ENCODE measurements around the gene POLR2I. TPM values are rescaled to one million over a fixed set of nuclear protein-coding genes. Genes with fewer than 3 reads are reported as not detected.
A peak's percentile ranks its signal among the peaks of the same experiment; 100 is the strongest.
"Not testable (repeated sequence)": the region's sequence is repeated elsewhere in the genome, so short reads cannot be mapped to it uniquely, and the experiment has no call there.

The POLR2I gene
- polyA plus RNA-seq, 1 of the 3 experiments (the other 2 are of a cell fraction), result 140 TPM

DNA sequence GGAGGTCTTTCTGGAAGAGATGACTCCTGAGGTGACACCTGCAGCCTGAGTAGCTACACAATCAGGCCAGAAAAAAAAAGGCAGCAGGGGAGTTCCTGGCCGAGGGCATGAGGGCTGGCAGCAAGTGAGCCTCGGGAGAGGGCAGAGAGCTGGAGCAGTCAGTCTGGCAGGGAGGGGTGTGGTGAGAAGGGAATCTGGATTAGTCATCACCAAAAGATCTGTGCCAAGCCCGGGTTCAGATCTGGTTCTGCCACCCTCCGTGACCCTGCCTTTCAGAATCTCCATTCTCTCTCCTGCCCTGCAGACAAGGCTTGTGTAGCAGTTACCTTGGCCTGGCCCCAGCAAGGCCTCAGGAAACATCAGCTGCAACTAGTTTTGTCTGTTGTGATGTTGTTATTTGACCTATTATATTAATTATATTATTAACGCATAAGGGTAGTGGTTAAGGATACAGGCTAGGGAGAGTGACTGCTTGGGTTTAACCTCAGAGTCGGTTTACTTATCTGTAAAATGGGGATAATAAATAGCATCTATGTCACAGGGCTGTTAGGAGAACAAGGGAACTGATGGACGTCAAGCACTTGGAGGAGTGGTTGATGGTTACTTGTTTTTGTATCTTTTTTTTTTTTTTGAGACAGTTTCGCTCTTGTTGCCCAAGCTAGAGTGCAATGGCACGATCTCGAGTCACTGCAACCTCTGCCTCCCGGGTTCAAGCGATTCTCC, 22.4 kb upstream of the POLR2I start:
- Histone ChIP-seq H3K4me2 (peak overlapping the region; percentile 39; the same call in 1 of the 2 replicates), H3K9ac (0 out of 2 replicates have a peak overlapping the region, but pooled peaks have one; percentile 9), H3K4me1 (ENCODE audit: control insufficient read depth in 1 of 2, insufficient read depth in 2 of 2, low read depth in 1 of 2, low read length in 1 of 2) (peaks cover 14% of the 10 kb centered on the region in 2 experiments; a peak in 3 of 4 replicates), H3K27ac (ENCODE audit: low read depth in 2 of 2, low read length in 1 of 2) (peak overlapping the region; percentile 23 to 26; a peak in 3 of 4 replicates), H3K9me3 (no peaks in the 10 kb centered on the region), H3K27me3 (ENCODE audit: insufficient read depth) (no peaks in the 10 kb centered on the region), H4K20me1 (ENCODE audit: insufficient read depth) (peaks cover 10% of the 10 kb centered on the region), H3K4me3 (ENCODE audit: low read depth in 2 of 2, low read length in 1 of 2) (no peak overlapping the region), H3F3A (replicated peaks; ENCODE audit: insufficient read depth) (peaks cover 19% of the 10 kb centered on the region), H2AFZ (ENCODE audit: low read depth) (peak overlapping the region; percentile 44; the same call in 1 of the 2 replicates), H3K9me2 (no peaks in the 10 kb centered on the region), H3K36me3 (replicated peaks in 1 of 2; ENCODE audit: control insufficient read depth in 1 of 2, insufficient read depth in 2 of 2, low read length in 1 of 2) (peaks cover 0 to 8% of the 10 kb centered on the region in 2 experiments), H3K79me2 (ENCODE audit: insufficient read depth) (peaks cover 20% of the 10 kb centered on the region)
- ChIA-PET POLR2A (interaction anchor here (1.3 kb wide), 1 partner anchor 9 kb away, joined by 4 read pairs; no protein-coding TSS in a partner anchor), CTCF (interaction anchor here (2.0 kb wide), 1 partner anchor 9 kb away, joined by 26 read pairs; no protein-coding TSS in a partner anchor)
- peak; percentile 68 for TF ChIP-seq NFIC (IDR thresholded peaks at IDR 0.05; ENCODE audit: borderline replicate concordance)
- peak; percentile 15; the same call in 1 of the 2 replicates for TF ChIP-seq POLR2AphosphoS5 (IDR thresholded peaks at IDR 0.05; ENCODE audit: low read depth, low read length)
- TF ChIP-seq, protein P1, sequence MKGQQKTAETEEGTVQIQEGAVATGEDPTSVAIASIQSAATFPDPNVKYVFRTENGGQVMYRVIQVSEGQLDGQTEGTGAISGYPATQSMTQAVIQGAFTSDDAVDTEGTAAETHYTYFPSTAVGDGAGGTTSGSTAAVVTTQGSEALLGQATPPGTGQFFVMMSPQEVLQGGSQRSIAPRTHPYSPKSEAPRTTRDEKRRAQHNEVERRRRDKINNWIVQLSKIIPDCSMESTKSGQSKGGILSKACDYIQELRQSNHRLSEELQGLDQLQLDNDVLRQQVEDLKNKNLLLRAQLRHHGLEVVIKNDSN (IDR thresholded peaks at IDR 0.05; ENCODE audit: borderline replicate concordance, low read depth), result no peak
- peak; percentile 65 for TF ChIP-seq FOSL2 (IDR thresholded peaks at IDR 0.05; ENCODE audit: borderline replicate concordance, low read depth)
- TF ChIP-seq ELF1 (IDR thresholded peaks at IDR 0.05), result no peak
- no peak for TF ChIP-seq RAD21 (IDR thresholded peaks at IDR 0.05; ENCODE audit: low read length)
- TF ChIP-seq, protein P2, sequence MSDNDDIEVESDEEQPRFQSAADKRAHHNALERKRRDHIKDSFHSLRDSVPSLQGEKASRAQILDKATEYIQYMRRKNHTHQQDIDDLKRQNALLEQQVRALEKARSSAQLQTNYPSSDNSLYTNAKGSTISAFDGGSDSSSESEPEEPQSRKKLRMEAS (IDR thresholded peaks at IDR 0.05; ENCODE audit: low read depth), result no peak
- TF ChIP-seq FOXJ3 (CRISPR knock-in tag; IDR thresholded peaks at IDR 0.05), result no peak
- TF ChIP-seq JUND (IDR thresholded peaks at IDR 0.05), result peak; percentile 45; the same call in 1 of the 2 replicates
- TF ChIP-seq FOXM1 (IDR thresholded peaks at IDR 0.05; ENCODE audit: low read depth), result no peak
- TF ChIP-seq RXRA (IDR thresholded peaks at IDR 0.05; ENCODE audit: borderline replicate concordance, low read depth), result peak; percentile 87; the same call in 1 of the 2 replicates
- DNase-seq, result no peak
- WGBS (ENCODE audit: low lambda C conversion rate), result 61% methylated on average over 12 of the region's 12 CpGs

DNA sequence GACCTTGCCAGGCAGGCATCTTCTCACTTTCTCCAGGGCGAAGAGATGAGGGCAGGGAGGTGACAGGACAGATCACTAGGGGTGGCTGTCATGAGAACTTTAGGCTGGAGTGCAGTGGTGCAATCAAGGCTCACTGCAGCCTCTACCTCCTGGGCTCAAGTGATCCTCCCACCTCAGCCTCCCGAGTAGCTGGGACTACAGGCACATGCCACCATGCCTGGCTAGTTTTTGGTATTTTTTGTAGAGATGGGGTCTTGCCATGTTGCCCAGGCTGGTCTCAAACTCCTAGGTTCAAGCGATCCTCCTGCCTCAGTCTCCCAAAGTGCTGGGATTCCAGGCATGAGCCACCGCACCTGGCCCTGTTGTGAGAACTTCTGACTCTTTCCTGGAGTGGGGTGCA, 20.2 kb upstream of the POLR2I start:
- H3K4me1 ChIP-seq (ENCODE audit: control insufficient read depth in 1 of 2, insufficient read depth in 2 of 2, low read depth in 1 of 2, low read length in 1 of 2); H2AFZ ChIP-seq (ENCODE audit: low read depth); H4K20me1 ChIP-seq (ENCODE audit: insufficient read depth); H3K9ac ChIP-seq; H3K27ac ChIP-seq (ENCODE audit: low read depth in 2 of 2, low read length in 1 of 2); H3K9me3 ChIP-seq; H3K4me3 ChIP-seq (ENCODE audit: low read depth in 2 of 2, low read length in 1 of 2); H3K27me3 ChIP-seq (ENCODE audit: insufficient read depth); POLR2A ChIA-PET; CTCF ChIA-PET; H3K9me2 ChIP-seq; DNase-seq; H3K4me2 ChIP-seq; H3K79me2 ChIP-seq (ENCODE audit: insufficient read depth); H3K36me3 ChIP-seq (replicated peaks in 1 of 2; ENCODE audit: control insufficient read depth in 1 of 2, insufficient read depth in 2 of 2, low read length in 1 of 2): not testable (repeated sequence)
- peaks cover 21% of the 10 kb centered on the region for H3F3A ChIP-seq (replicated peaks; ENCODE audit: insufficient read depth)
- 93% methylated on average over 3 of the region's 4 CpGs for WGBS (ENCODE audit: low lambda C conversion rate)

DNA sequence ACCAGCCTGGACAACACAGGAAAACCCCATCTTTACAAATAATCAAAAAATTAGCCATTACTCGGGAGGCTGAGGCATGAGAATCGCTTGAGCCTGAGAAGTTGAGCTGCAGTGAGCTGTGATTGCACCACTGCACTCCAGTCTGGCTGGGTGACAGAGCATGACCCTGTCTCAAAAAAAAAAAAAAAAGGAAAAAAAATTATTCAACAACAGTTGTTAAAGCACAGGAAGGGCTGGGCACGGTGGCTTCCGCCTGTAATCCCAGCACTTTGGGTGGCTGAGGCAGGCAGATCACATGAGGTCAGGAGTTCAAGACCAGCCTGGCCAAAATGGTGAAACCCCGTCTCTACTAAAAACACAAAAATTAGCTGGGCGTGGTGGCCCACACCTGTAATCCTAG, 16.5 kb upstream of the POLR2I start:
- H3K27me3 ChIP-seq (ENCODE audit: insufficient read depth); H3K9ac ChIP-seq; H3K9me2 ChIP-seq; DNase-seq; H3K4me1 ChIP-seq (ENCODE audit: control insufficient read depth in 1 of 2, insufficient read depth in 2 of 2, low read depth in 1 of 2, low read length in 1 of 2); H3K79me2 ChIP-seq (ENCODE audit: insufficient read depth); H3K27ac ChIP-seq (ENCODE audit: low read depth in 2 of 2, low read length in 1 of 2); H2AFZ ChIP-seq (ENCODE audit: low read depth); H4K20me1 ChIP-seq (ENCODE audit: insufficient read depth); POLR2A ChIA-PET; H3K36me3 ChIP-seq (replicated peaks in 1 of 2; ENCODE audit: control insufficient read depth in 1 of 2, insufficient read depth in 2 of 2, low read length in 1 of 2); H3K4me3 ChIP-seq (ENCODE audit: low read depth in 2 of 2, low read length in 1 of 2); H3K4me2 ChIP-seq; H3K9me3 ChIP-seq: not testable (repeated sequence)
- WGBS (ENCODE audit: low lambda C conversion rate), result 81% methylated on average over 6 of the region's 6 CpGs
- H3F3A ChIP-seq (replicated peaks; ENCODE audit: insufficient read depth), result peaks cover 24% of the 10 kb centered on the region
- CTCF ChIA-PET, result interaction anchor here (1.4 kb wide), 1 partner anchor 39 kb away, joined by 4 read pairs; no protein-coding TSS in a partner anchor

Measured in SK-N-SH (cell line).